K562 (cell line): Measurements from ENCODE around the gene MAP7D1. TPM values are rescaled to one million over a fixed set of nuclear protein-coding genes. Genes with fewer than 3 reads are reported as not detected.

Experiments
- ATAC-seq: fragments of 200-7000 bp; cut with Tn5 transposase; 3 replicates; pipeline ENCODE4 v1.9.1; 2020; ENCODE audit warnings: moderate library complexity
- BruUV-seq: library from RNA; stranded (reverse); fragments of 400-500 nt; replicated peaks from 2 replicates; lab custom pipeline; 2021; lab: Mats Ljungman, UMichigan
- CTCF ChIA-PET: fragments of 300-600 bp; formaldehyde crosslinking; extraction: SDS; loops from one replicate; lab custom pipeline; 2021; ENCODE audit warnings: low intra/inter-chr PET ratio; lab: Yijun Ruan, JAX
- POLR2A ChIA-PET: fragments of 300-600, 350-650 bp; sonication (Branson Sonifier 250); formaldehyde crosslinking; extraction: SDS; loops from one replicate; lab custom pipeline; 2021; ENCODE audit warnings: antibody characterized with exemption, inconsistent platforms; lab: Yijun Ruan, JAX
- DNase-seq, 4 experiments: peaks; one replicate each; pipeline versions ENCODE4 v3.0.0 to v3.0.0-alpha.2; 2011 to 2018; ENCODE audit warnings: low spot score in 3 of 4, mixed read lengths in 3 of 4; ENCODE audit errors: extremely low read depth in 1 of 4
- FAIRE-seq: peaks from 2 replicates; lab custom pipeline; 2011; peaks lifted over from hg19 to GRCh38; lab: Jason Lieb, UNC
- H2AFZ ChIP-seq: 2 replicates; pipeline ENCODE4 v1.6.0; 2011; ENCODE audit warnings: low read depth, low read length, control low read depth, inconsistent platforms
- H3K27ac ChIP-seq: fragments of 200-600 bp; 3 replicates; pipeline ENCODE4 v1.8.0; 2011; ENCODE audit warnings: low read depth, mild to moderate bottlenecking, control low read depth, inconsistent platforms, low read length, moderate library complexity, mixed read lengths; ENCODE audit errors: extremely low read depth
- H3K27me3 ChIP-seq, 2 experiments: fragments of 300-600 bp in 1 of 2; 2 replicates in 1 of 2; 3 replicates in 1 of 2; pipeline versions ENCODE4 v1.6.0 to v1.8.0; 2011; ENCODE audit warnings: inconsistent platforms in 2 of 2, low read length in 2 of 2, mild to moderate bottlenecking in 1 of 2, mixed read lengths in 1 of 2, moderate library complexity in 1 of 2; ENCODE audit not compliant: control insufficient read depth in 2 of 2, insufficient read depth in 2 of 2
- H3K36me3 ChIP-seq: fragments of 300-600 bp; 3 replicates; pipeline ENCODE4 v1.8.0; 2011; ENCODE audit warnings: mild to moderate bottlenecking, low read length, inconsistent platforms; ENCODE audit not compliant: control insufficient read depth, insufficient read depth
- H3K4me1 ChIP-seq, 2 experiments: fragments of 200-600 bp in 1 of 2; replicated peaks in 1 of 2; 2 replicates in 1 of 2; 3 replicates in 1 of 2; pipeline versions ENCODE4 v1.5.1 to v1.8.0; 2011; ENCODE audit warnings: inconsistent platforms in 2 of 2, low read length in 2 of 2, mild to moderate bottlenecking in 1 of 2, mixed read lengths in 1 of 2, moderate library complexity in 1 of 2; ENCODE audit not compliant: control insufficient read depth in 2 of 2, insufficient read depth in 2 of 2
- H3K4me2 ChIP-seq: 2 replicates; pipeline ENCODE4 v1.6.1; 2011; ENCODE audit warnings: low read length, control low read depth, inconsistent platforms, mixed read lengths; ENCODE audit not compliant: insufficient read depth
- H3K4me3 ChIP-seq: fragments of 200-600 bp; sonication (generic), shearing (Covaris generic); 2 replicates; pipeline ENCODE4 v1.5.1; 2016; ENCODE audit warnings: control low read depth, inconsistent platforms
- H3K79me2 ChIP-seq: fragments of 200-600 bp; 3 replicates; pipeline ENCODE4 v1.8.0; 2011; ENCODE audit warnings: low read length, inconsistent platforms; ENCODE audit not compliant: control insufficient read depth, insufficient read depth
- H3K9ac ChIP-seq, 2 experiments: 2 replicates each; pipeline versions ENCODE4 v1.6.0 to v1.6.1; 2011; ENCODE audit warnings: low read depth in 2 of 2, low read length in 2 of 2, control low read depth in 1 of 2, inconsistent platforms in 1 of 2, mild to moderate bottlenecking in 1 of 2, mixed read lengths in 1 of 2; ENCODE audit not compliant: insufficient read depth in 1 of 2
- H3K9me1 ChIP-seq: one replicate; pipeline ENCODE4 v1.6.0; 2011; ENCODE audit warnings: inconsistent platforms, mild to moderate bottlenecking, low read length, moderate library complexity; ENCODE audit not compliant: control insufficient read depth, insufficient read depth
- H3K9me3 ChIP-seq: replicated peaks from 2 replicates; pipeline ENCODE4 v1.5.1; 2011; ENCODE audit warnings: low read depth, low read length, inconsistent platforms; ENCODE audit not compliant: control insufficient read depth, insufficient read depth
- H4K20me1 ChIP-seq: replicated peaks from 2 replicates; pipeline ENCODE4 v1.6.1; 2011; ENCODE audit warnings: low read length, inconsistent platforms, mixed read lengths; ENCODE audit not compliant: control insufficient read depth, insufficient read depth
- ELF4 ChIP-seq: fragments of 450-650 bp; formaldehyde crosslinking; IDR thresholded peaks from 2 replicates; pipeline ENCODE4 v1.4.0; 2022; ENCODE audit warnings: missing genetic modification characterization
- MEF2D ChIP-seq: conservative IDR thresholded peaks from 2 replicates; pipeline ENCODE4 v1.6.1; 2016; ENCODE audit warnings: low read depth, missing genetic modification characterization, missing compliant biosample characterization
- POLR2A ChIP-seq: fragments of 450-650 bp; conservative IDR thresholded peaks from 2 replicates; pipeline ENCODE4 v1.6.1; 2016
- SPI1 ChIP-seq: IDR thresholded peaks from 2 replicates; pipeline ENCODE4 v1.6.1; 2011; ENCODE audit warnings: low read depth, low read length, control low read depth, borderline replicate concordance
- ZBTB5 ChIP-seq: fragments of 450-650 bp; IDR thresholded peaks from 2 replicates; pipeline ENCODE4 v1.6.1; 2017; ENCODE audit warnings: antibody characterized with exemption
- in situ Hi-C: fragments of 300-500 bp; cut with MboI; formaldehyde crosslinking; loops from 4 replicates; pipeline ENCODE4 v1.15.0; 2018; ENCODE audit warnings: inconsistent platforms, mixed read lengths
- intact Hi-C: fragments of 100-400 bp; cut with micrococcal nuclease; formaldehyde crosslinking; loops from 2 replicates; pipeline ENCODE4 v1.14.2; 2022
- polyA plus RNA-seq, 8 experiments: library from polyadenylated mRNA; depleted of rRNA in 4 of 8; stranded (reverse) in 5 of 8; unstranded in 3 of 8; fragments of >200 nt; fragmentation: Nextera tagmentation in 2 of 8; fragmentation: Illumina TruSeq in 1 of 8; extraction: Ambion mirVana in 2 of 8; extraction: Trizol in 1 of 8; gene quantifications; 2 replicates each; pipeline versions ENCODE4 v1.2.1 to v1.2.3, GENCODE V29; 2011 to 2014; ENCODE audit warnings: inconsistent platforms in 1 of 8, missing spikeins in 1 of 8
- total RNA-seq, 7 experiments: library from RNA; depleted of rRNA in 6 of 7; stranded (reverse); fragments of >200 nt in 6 of 7; fragmentation: Illumina TruSeq in 2 of 7; extraction: Trizol in 2 of 7; gene quantifications; 2 replicates each; pipeline versions ENCODE4 v1.2.1 to v1.2.3, GENCODE V29; 2011 to 2021; ENCODE audit warnings: low replicate concordance in 1 of 7

MAP7D1 gene
- total and polyA plus RNA-seq, 9 of the 15 experiments (the other 6 are each of a cell fraction or from before 2014, with no cell fraction given), result 3.6 to 108 (median 34.5) TPM

- Histone ChIP-seq H3K27ac (peak overlapping the region; percentile 38; the same call in 1 of the 3 replicates), H3K9me3 (no peaks in the 10 kb centered on the region), H3K4me1 (peaks cover 5 to 6% of the 10 kb centered on the region in 2 experiments; a peak in 3 of 5 replicates), H2AFZ (no peak overlapping the region), H3K4me3 (no peak overlapping the region), H3K36me3 (peaks cover 43% of the 10 kb centered on the region), H3K9ac (no peak overlapping the region), H3K27me3 (no peaks in the 10 kb centered on the region), H4K20me1 (0 out of 2 replicates have a peak, but pooled peaks cover 6% of the 10 kb centered on the region), H3K9me1 (peaks cover 4% of the 10 kb centered on the region), H3K4me2 (no peak overlapping the region), H3K79me2 (peaks cover 4% of the 10 kb centered on the region; the same call in 1 of the 3 replicates)
- ChIA-PET POLR2A (interaction anchor here (1.2 to 1.6 kb wide), 4 partner anchors 9 to 24 kb away, joined by 4 to 8 read pairs (median 4); partner anchors contain the start of gene TRAPPC3), CTCF (interaction anchor here (1.5 to 5.8 kb wide), 2 partner anchors 36 to 52 kb away, joined by 4 to 116 read pairs; no protein-coding TSS in a partner anchor)
- in situ Hi-C loops (no loop called here), intact Hi-C loops (no loop called here)
- peak; percentile 40 for FAIRE-seq
- DNase-seq, result no peak
- BruUV-seq, result no TSS peak
- ATAC-seq, result peak; percentile 7; the same call in 2 of the 3 replicates
- no peak for TF ChIP-seq MEF2D (tag)
- peak; percentile 32; the same call in 1 of the 2 replicates for TF ChIP-seq POLR2A
- 0 out of 2 replicates have a peak, but pooled peaks have one; percentile 23 for TF ChIP-seq ELF4
- no peak for TF ChIP-seq ZBTB5
- 0 out of 2 replicates have a peak, but pooled peaks have one; percentile 1 for TF ChIP-seq SPI1
These were observed 20.2 kb upstream of the MAP7D1 start for GRCh38 chr1:36135796-36136195.
